CD8-positive, alpha-beta memory T cell (primary cell): ENCODE results near the gene ALPG. TPM values are rescaled to one million over a fixed set of nuclear protein-coding genes. Genes with fewer than 3 reads are reported as not detected.

Source experiments
- CTCF ChIA-PET: fragments of 350-600 bp; sonication (Branson Sonifier 250); formaldehyde crosslinking; loops from one replicate; lab custom pipeline; 2021; ENCODE audit warnings: antibody characterized with exemption; lab: Charles Lee
- POLR2A ChIA-PET: fragments of 350-600 bp; sonication (Branson Sonifier 250); formaldehyde crosslinking; loops from one replicate; lab custom pipeline; 2021; ENCODE audit warnings: antibody characterized with exemption; lab: Charles Lee
- DNase-seq, 5 donors: peaks; one replicate each; pipeline versions ENCODE4 v3.0.0 to v3.0.0-alpha.2; 2020 to 2022; ENCODE audit warnings: mixed read lengths in 1 of 5
- H3K27ac ChIP-seq: one replicate; pipeline ENCODE4 v1.7.0; 2013; ENCODE audit warnings: low read depth, mild to moderate bottlenecking, low read length, moderate library complexity
- H3K27me3 ChIP-seq: 2 replicates; pipeline ENCODE4 v1.7.0; 2013; ENCODE audit warnings: low read length, mild to moderate bottlenecking; ENCODE audit not compliant: insufficient read depth, poor library complexity, severe bottlenecking
- H3K36me3 ChIP-seq: 2 replicates; pipeline ENCODE4 v1.7.0; 2013; ENCODE audit warnings: mild to moderate bottlenecking, low read length, moderate library complexity; ENCODE audit not compliant: insufficient read depth
- H3K4me1 ChIP-seq: 2 replicates; pipeline ENCODE4 v1.7.0; 2013; ENCODE audit warnings: mild to moderate bottlenecking, low read length, moderate library complexity; ENCODE audit not compliant: insufficient read depth
- H3K4me3 ChIP-seq: 2 replicates; pipeline ENCODE4 v1.7.0; 2013; ENCODE audit warnings: mild to moderate bottlenecking, low read length
- H3K9me3 ChIP-seq: 2 replicates; pipeline ENCODE4 v1.7.0; 2013; ENCODE audit warnings: mild to moderate bottlenecking, low read length
- H3K27ac Mint-ChIP-seq, 8 donors: one replicate each; pipeline ENCODE4 v1.8.0; 2020 to 2021; ENCODE audit warnings: mixed read lengths in 8 of 8, mild to moderate bottlenecking in 6 of 8, inconsistent platforms in 3 of 8, moderate library complexity in 3 of 8
- H3K27me3 Mint-ChIP-seq, 2 donors: one replicate each; pipeline ENCODE4 v1.8.0; 2020 to 2021; ENCODE audit warnings: mixed read lengths in 2 of 2, mild to moderate bottlenecking in 1 of 2, moderate library complexity in 1 of 2
- H3K36me3 Mint-ChIP-seq, 3 donors: one replicate each; pipeline ENCODE4 v1.8.0; 2020 to 2021; ENCODE audit warnings: mixed read lengths in 3 of 3, inconsistent platforms in 1 of 3, mild to moderate bottlenecking in 1 of 3
- H3K4me1 Mint-ChIP-seq, 3 donors: one replicate each; pipeline ENCODE4 v1.8.0; 2020 to 2021; ENCODE audit warnings: mixed read lengths in 3 of 3, inconsistent platforms in 1 of 3, mild to moderate bottlenecking in 1 of 3
- H3K4me3 Mint-ChIP-seq, 7 donors: one replicate each; pipeline ENCODE4 v1.8.0; 2020 to 2021; ENCODE audit warnings: mixed read lengths in 7 of 7, mild to moderate bottlenecking in 6 of 7, moderate library complexity in 4 of 7, inconsistent platforms in 2 of 7
- H3K9me3 Mint-ChIP-seq, 5 donors: one replicate each; pipeline ENCODE4 v1.8.0; 2020 to 2022; ENCODE audit warnings: mixed read lengths in 5 of 5, mild to moderate bottlenecking in 3 of 5, moderate library complexity in 2 of 5, inconsistent platforms in 1 of 5
- polyA plus RNA-seq: library from polyadenylated mRNA; unstranded; fragments of 300-500 nt; fragmentation: Illumina TruSeq; gene quantifications from one replicate; pipeline ENCODE4 v1.2.3, GENCODE V29; 2021
- total RNA-seq, 2 experiments: library from RNA; stranded (reverse); gene quantifications; one replicate each; pipeline ENCODE4 v1.2.3, GENCODE V29; 2021

Gene ALPG
- total and polyA plus RNA-seq, 3 experiments from 2014 or later, result not detected

DNA sequence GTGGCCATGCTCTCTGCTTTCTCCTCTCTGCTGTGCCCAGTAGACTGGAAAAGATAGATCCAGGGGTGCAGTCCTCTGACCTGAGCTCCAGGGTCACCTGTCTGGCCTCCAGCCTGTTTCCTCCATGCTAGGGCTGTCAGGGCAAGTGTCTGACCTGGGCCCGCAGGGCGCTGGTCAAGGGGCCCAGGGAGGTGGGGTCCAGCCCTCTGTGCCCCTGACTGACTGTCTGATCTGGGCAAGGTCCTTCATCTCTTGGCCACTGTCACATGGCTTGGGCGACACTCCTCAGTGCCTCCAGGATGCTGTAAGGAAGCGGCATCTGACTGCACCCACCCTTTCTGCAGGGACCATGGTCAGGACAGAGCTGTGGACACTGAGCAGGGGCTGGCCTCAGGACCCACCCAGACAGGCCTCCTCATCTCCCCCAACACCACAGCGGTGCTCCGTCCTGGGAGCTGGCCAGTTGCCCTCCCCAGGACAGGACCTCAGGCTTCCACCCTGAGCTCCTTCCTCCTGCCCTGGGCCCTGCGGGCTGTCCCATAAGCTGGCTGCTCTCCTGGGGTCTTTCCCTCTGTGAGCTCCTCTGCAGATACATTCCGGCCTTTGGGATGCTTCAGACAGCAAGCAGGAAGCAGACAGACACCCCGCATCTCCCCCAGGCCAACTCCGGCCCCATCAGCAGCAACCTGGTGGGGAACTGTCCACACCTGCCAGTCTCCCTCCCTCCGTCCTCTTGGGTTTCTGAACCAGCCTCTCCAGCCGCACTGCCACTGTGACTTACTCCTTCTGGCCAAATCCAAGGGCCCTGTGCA is 28.1 kb downstream of the ALPG start:
- POLR2A ChIA-PET, result no interaction called here
- H3K4me1 ChIP-seq, result no peaks in the 10 kb centered on the region
- H3K27me3 Mint-ChIP-seq, result peaks cover under 1 to 2% of the 10 kb centered on the region in 2 donors

DNA sequence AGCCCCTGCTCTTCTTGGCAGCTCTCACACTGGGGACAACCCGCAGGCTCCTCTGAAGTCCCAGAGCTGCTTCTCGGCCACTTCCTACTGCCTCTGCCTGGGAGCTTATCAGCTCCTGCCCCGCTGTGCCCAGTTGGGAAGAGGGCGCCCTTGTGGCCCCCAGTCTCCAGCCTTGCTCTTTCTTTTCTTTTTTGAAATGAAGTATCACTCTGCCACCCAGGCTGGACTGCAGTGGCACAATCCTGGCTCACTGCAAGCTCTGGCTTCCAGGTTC is 28.7 kb downstream of the ALPG start:
- Histone ChIP-seq H3K9me3 (no peaks in the 10 kb centered on the region), H3K27ac (no peak overlapping the region), H3K27me3 (no peaks in the 10 kb centered on the region), H3K4me1 (no peaks in the 10 kb centered on the region), H3K36me3 (no peaks in the 10 kb centered on the region), H3K4me3 (no peak overlapping the region)
- H3K36me3 Mint-ChIP-seq, result no peaks in the 10 kb centered on the region
- ChIA-PET POLR2A (no interaction called here), CTCF (interaction anchor here (1.0 kb wide), 1 partner anchor 9 kb away, joined by 4 read pairs; no protein-coding TSS in a partner anchor)
- DNase-seq, result no peak
- peaks cover 0 to 4% (median 4%) of the 10 kb centered on the region in 3 donors for H3K4me1 Mint-ChIP-seq
- peaks cover 0 to 2% (median 0%) of the 10 kb centered on the region in 5 donors for H3K9me3 Mint-ChIP-seq
- H3K27ac Mint-ChIP-seq, result no peak overlapping the region
- H3K4me3 Mint-ChIP-seq, result no peak overlapping the region
- H3K27me3 Mint-ChIP-seq, result peaks cover 0 to 1% of the 10 kb centered on the region in 2 donors

More for the DNA sequence above, 28.1 kb downstream of the ALPG start:
- no peak overlapping the region for H3K4me3 ChIP-seq
- Mint-ChIP-seq H3K9me3 (peaks cover 0 to 2% (median 0%) of the 10 kb centered on the region in 5 donors), H3K4me3 (no peak overlapping the region), H3K4me1 (peaks cover 0 to 1% (median under 1%) of the 10 kb centered on the region in 3 donors), H3K27ac (peak overlapping the region in 1 of 8 donors; percentile 19), H3K36me3 (no peaks in the 10 kb centered on the region)
- H3K36me3 ChIP-seq, result no peaks in the 10 kb centered on the region
- CTCF ChIA-PET, result interaction anchor here (1.0 kb wide), 1 partner anchor 10 kb away, joined by 4 read pairs; no protein-coding TSS in a partner anchor
- no peaks in the 10 kb centered on the region for H3K9me3 ChIP-seq
- no peaks in the 10 kb centered on the region for H3K27me3 ChIP-seq
- DNase-seq, result no peak
- H3K27ac ChIP-seq, result no peak overlapping the region

GRCh38 chr2:232435805-232436204 is 29.2 kb downstream of the ALPG start:
- no peaks in the 10 kb centered on the region for H3K27me3 ChIP-seq
- no peaks in the 10 kb centered on the region for H3K9me3 ChIP-seq
- ChIA-PET CTCF (interaction anchor here (1.0 kb wide), 1 partner anchor 9 kb away, joined by 4 read pairs; no protein-coding TSS in a partner anchor), POLR2A (no interaction called here)
- DNase-seq, result no peak
- H3K36me3 ChIP-seq, result no peaks in the 10 kb centered on the region
- no peak overlapping the region for H3K4me3 ChIP-seq
- Mint-ChIP-seq H3K4me1 (peaks cover 0 to 8% (median 4%) of the 10 kb centered on the region in 3 donors), H3K4me3 (no peak overlapping the region), H3K27me3 (peaks cover 0 to 4% of the 10 kb centered on the region in 2 donors), H3K27ac (no peak overlapping the region), H3K9me3 (peaks cover 0 to 2% (median 0%) of the 10 kb centered on the region in 5 donors), H3K36me3 (no peaks in the 10 kb centered on the region)
- H3K27ac ChIP-seq, result no peak overlapping the region
- no peaks in the 10 kb centered on the region for H3K4me1 ChIP-seq

- Histone ChIP-seq H3K4me3 (no peak overlapping the region), H3K9me3 (no peaks in the 10 kb centered on the region), H3K27ac (no peak overlapping the region), H3K36me3 (no peaks in the 10 kb centered on the region), H3K27me3 (no peaks in the 10 kb centered on the region), H3K4me1 (no peaks in the 10 kb centered on the region)
- ChIA-PET POLR2A (no interaction called here), CTCF (no interaction called here)
- DNase-seq, result no peak
- Mint-ChIP-seq H3K4me1 (peaks cover 0 to 8% (median 4%) of the 10 kb centered on the region in 3 donors), H3K4me3 (no peak overlapping the region), H3K27me3 (peaks cover 0 to 6% of the 10 kb centered on the region in 2 donors), H3K27ac (peak overlapping the region in 1 of 8 donors; percentile 12), H3K9me3 (peaks cover 0 to 2% (median 0%) of the 10 kb centered on the region in 5 donors), H3K36me3 (no peaks in the 10 kb centered on the region)
Observed at GRCh38 chr2:232436381-232437194, 29.9 kb downstream of the ALPG start.

- Mint-ChIP-seq H3K27me3 (peaks cover 0 to 6% of the 10 kb centered on the region in 2 donors), H3K4me3 (no peak overlapping the region), H3K9me3 (peaks cover 0 to 2% (median 0%) of the 10 kb centered on the region in 5 donors), H3K27ac (no peak overlapping the region), H3K36me3 (no peaks in the 10 kb centered on the region), H3K4me1 (peaks cover 0 to 8% (median 4%) of the 10 kb centered on the region in 3 donors)
- Histone ChIP-seq H3K27me3 (no peaks in the 10 kb centered on the region), H3K36me3 (no peaks in the 10 kb centered on the region), H3K4me1 (no peaks in the 10 kb centered on the region), H3K9me3 (no peaks in the 10 kb centered on the region), H3K4me3 (no peak overlapping the region), H3K27ac (no peak overlapping the region)
- ChIA-PET POLR2A (no interaction called here), CTCF (interaction anchor here (0.8 kb wide), 1 partner anchor 16 kb away, joined by 3 read pairs; no protein-coding TSS in a partner anchor)
- no peak for DNase-seq
Observed at GRCh38 chr2:232437195-232437571, 30.5 kb downstream of the ALPG start.

DNA sequence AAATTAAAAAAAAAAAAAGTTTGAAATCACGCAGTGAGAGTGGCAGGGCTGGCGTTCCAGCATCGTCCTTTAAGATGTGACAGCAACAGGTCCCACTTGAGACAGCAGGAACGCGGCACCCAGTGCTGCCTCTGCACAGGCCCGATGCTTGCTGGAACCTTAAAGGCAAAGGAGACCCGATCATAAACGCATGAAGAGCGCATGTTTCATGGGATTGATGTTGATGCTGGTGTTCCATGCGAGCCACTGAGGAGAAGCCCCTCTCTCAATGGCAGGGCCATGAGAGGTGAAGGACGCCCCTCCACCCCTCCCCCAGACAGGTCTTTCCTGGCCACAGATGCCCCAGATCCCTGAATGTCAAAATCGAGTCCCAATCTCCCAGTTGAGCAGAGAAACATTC is 31.4 kb downstream of the ALPG start:
- ChIA-PET POLR2A (no interaction called here), CTCF (interaction anchor here (0.8 kb wide), 1 partner anchor 17 kb away, joined by 3 read pairs; no protein-coding TSS in a partner anchor)
- H3K36me3 Mint-ChIP-seq, result no peaks in the 10 kb centered on the region
- H3K36me3 ChIP-seq, result no peaks in the 10 kb centered on the region
- H3K9me3 ChIP-seq, result no peaks in the 10 kb centered on the region
- H3K4me1 Mint-ChIP-seq, result peaks cover 0 to 8% (median 4%) of the 10 kb centered on the region in 3 donors
- no peak overlapping the region for H3K4me3 ChIP-seq
- H3K4me1 ChIP-seq, result no peaks in the 10 kb centered on the region
- no peak for DNase-seq
- no peak overlapping the region for H3K4me3 Mint-ChIP-seq
- no peak overlapping the region for H3K27ac ChIP-seq
- H3K27me3 ChIP-seq, result no peaks in the 10 kb centered on the region
- peak overlapping the region in 1 of 8 donors; percentile 71 for H3K27ac Mint-ChIP-seq
- H3K9me3 Mint-ChIP-seq, result peaks cover 0 to 2% (median 0%) of the 10 kb centered on the region in 5 donors
- peaks cover 0 to 6% of the 10 kb centered on the region in 2 donors for H3K27me3 Mint-ChIP-seq

DNA sequence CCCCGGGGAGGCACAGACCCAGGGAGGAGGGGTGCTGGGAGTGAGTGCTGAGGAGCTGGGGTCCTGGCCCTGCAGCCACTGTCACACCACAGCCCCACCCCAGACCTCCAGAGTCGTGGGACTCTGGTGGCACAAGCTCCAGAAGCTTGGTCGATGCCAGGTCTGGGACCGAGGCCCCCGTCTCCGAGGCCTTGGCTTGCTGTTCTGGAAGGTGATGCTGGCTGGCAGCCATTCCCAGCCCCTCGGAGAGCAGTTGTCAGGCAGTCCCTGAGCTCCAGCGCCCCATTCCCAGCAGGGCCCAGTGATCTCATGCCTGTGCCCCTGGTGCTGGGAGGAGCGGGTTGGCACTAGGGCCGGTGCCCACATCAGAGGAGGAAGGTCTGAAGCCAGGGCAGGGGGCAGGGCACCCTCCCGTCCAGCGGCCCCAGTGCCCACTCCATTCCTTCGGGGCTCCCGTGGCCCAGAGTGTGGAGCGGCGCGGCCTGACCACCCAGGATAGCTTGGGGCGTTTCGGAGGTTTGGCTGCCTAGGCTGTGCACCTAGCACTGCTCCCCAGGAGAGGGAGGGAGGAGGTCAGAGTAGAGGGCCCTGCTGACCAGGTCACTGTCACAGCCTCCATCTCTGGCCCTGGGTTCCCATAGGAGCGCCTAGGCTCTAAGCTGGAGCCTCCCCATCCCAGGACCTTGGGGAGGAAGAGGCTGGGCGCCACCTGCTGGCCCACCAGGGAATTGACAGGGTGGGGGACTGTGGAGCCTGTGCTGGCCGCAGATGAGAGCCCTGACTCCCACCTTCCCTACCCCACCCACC is 32.5 kb downstream of the ALPG start:
- no peaks in the 10 kb centered on the region for H3K36me3 ChIP-seq
- H3K27me3 ChIP-seq, result no peaks in the 10 kb centered on the region
- H3K4me1 ChIP-seq, result no peaks in the 10 kb centered on the region
- Mint-ChIP-seq H3K27ac (no peak overlapping the region), H3K9me3 (peaks cover 0 to 2% (median 0%) of the 10 kb centered on the region in 5 donors), H3K4me1 (peaks cover 0 to 8% (median 4%) of the 10 kb centered on the region in 3 donors), H3K27me3 (peaks cover 0 to 6% of the 10 kb centered on the region in 2 donors), H3K4me3 (no peak overlapping the region), H3K36me3 (no peaks in the 10 kb centered on the region)
- POLR2A ChIA-PET, result no interaction called here
- DNase-seq, result peak in 4 of 5 donors; percentile 6 to 45 (median 19)
- no peaks in the 10 kb centered on the region for H3K9me3 ChIP-seq
- no peak overlapping the region for H3K4me3 ChIP-seq
- CTCF ChIA-PET, result interaction anchor here (0.8 to 2.3 kb wide), 7 partner anchors 9 to 826 kb away, joined by 3 to 9 read pairs (median 4); no protein-coding TSS in a partner anchor
- H3K27ac ChIP-seq, result no peak overlapping the region
